ENCODE measurements around the gene TARS1. TPM values are rescaled to one million over a fixed set of nuclear protein-coding genes. Genes with fewer than 3 reads are reported as not detected.
A peak's percentile ranks its signal among the peaks of the same experiment; 100 is the strongest.

TARS1 gene
- total and polyA plus RNA-seq, 10 of the 15 experiments (the other 5 are each of a cell fraction or from before 2014, with no cell fraction given), result 163 to 350 (median 228) TPM

- peak; percentile 21 for TF ChIP-seq E4F1 (IDR thresholded peaks at IDR 0.05; ENCODE audit: borderline replicate concordance, partially characterized antibody)
- TF ChIP-seq GATAD2B (conservative IDR thresholded peaks at IDR 0.05; ENCODE audit: low read depth), result peak; percentile 14
- no peak for TF ChIP-seq ZNF217 (IDR thresholded peaks at IDR 0.05)
- no peak for TF ChIP-seq MTA2 (IDR thresholded peaks at IDR 0.05; ENCODE audit: low read depth)
- 0 out of 2 replicates have a peak, but pooled peaks have one; percentile 3 for TF ChIP-seq IRF4 (IDR thresholded peaks at IDR 0.05; ENCODE audit: low read depth, low read length)
- peak; percentile 21; the same call in 2 of the 3 replicates for TF ChIP-seq POU2F2 (IDR thresholded peaks at IDR 0.05; ENCODE audit: borderline replicate concordance, low read depth, low read length)
- peak in 1 of 2 experiments; percentile 52; a peak in 1 of 4 replicates for TF ChIP-seq ETV6 (conservative IDR thresholded peaks at IDR 0.05 in 1 of 2, IDR thresholded peaks at IDR 0.05 in 1 of 2; ENCODE audit: borderline replicate concordance in 1 of 2, low read depth in 1 of 2)
- TF ChIP-seq BCL3 (IDR thresholded peaks at IDR 0.05; ENCODE audit: borderline replicate concordance, insufficient read depth, low read depth, low read length, poor library complexity, severe bottlenecking), result no peak
- TF ChIP-seq NFIC (IDR thresholded peaks at IDR 0.05; ENCODE audit: low read depth, low read length), result 0 out of 2 replicates have a peak, but pooled peaks have one; percentile 61
- TF ChIP-seq ZNF384 (IDR thresholded peaks at IDR 0.05; ENCODE audit: borderline replicate concordance, low read depth, low read length), result no peak
- no peak for TF ChIP-seq STAT3 (IDR thresholded peaks at IDR 0.05; ENCODE audit: low read depth, low read length)
- no peak for TF ChIP-seq BRCA1 (IDR thresholded peaks at IDR 0.05; ENCODE audit: low read depth, low read length)
- TF ChIP-seq GABPA (IDR thresholded peaks at IDR 0.05; ENCODE audit: low read depth), result peak; percentile 55
- TF ChIP-seq, protein P1, sequence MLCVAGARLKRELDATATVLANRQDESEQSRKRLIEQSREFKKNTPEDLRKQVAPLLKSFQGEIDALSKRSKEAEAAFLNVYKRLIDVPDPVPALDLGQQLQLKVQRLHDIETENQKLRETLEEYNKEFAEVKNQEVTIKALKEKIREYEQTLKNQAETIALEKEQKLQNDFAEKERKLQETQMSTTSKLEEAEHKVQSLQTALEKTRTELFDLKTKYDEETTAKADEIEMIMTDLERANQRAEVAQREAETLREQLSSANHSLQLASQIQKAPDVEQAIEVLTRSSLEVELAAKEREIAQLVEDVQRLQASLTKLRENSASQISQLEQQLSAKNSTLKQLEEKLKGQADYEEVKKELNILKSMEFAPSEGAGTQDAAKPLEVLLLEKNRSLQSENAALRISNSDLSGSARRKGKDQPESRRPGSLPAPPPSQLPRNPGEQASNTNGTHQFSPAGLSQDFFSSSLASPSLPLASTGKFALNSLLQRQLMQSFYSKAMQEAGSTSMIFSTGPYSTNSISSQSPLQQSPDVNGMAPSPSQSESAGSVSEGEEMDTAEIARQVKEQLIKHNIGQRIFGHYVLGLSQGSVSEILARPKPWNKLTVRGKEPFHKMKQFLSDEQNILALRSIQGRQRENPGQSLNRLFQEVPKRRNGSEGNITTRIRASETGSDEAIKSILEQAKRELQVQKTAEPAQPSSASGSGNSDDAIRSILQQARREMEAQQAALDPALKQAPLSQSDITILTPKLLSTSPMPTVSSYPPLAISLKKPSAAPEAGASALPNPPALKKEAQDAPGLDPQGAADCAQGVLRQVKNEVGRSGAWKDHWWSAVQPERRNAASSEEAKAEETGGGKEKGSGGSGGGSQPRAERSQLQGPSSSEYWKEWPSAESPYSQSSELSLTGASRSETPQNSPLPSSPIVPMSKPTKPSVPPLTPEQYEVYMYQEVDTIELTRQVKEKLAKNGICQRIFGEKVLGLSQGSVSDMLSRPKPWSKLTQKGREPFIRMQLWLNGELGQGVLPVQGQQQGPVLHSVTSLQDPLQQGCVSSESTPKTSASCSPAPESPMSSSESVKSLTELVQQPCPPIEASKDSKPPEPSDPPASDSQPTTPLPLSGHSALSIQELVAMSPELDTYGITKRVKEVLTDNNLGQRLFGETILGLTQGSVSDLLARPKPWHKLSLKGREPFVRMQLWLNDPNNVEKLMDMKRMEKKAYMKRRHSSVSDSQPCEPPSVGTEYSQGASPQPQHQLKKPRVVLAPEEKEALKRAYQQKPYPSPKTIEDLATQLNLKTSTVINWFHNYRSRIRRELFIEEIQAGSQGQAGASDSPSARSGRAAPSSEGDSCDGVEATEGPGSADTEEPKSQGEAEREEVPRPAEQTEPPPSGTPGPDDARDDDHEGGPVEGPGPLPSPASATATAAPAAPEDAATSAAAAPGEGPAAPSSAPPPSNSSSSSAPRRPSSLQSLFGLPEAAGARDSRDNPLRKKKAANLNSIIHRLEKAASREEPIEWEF (IDR thresholded peaks at IDR 0.05; ENCODE audit: insufficient replicate concordance, low read depth, low read length), result no peak
- TF ChIP-seq BCL11A (IDR thresholded peaks at IDR 0.05; ENCODE audit: low read depth, low read length), result no peak
- peak; percentile 59; the same call in 1 of the 2 replicates for TF ChIP-seq NFYA (IDR thresholded peaks at IDR 0.05; ENCODE audit: borderline replicate concordance, low read depth, low read length)
- no peak for TF ChIP-seq RAD21 (IDR thresholded peaks at IDR 0.05; ENCODE audit: insufficient read depth, low read depth, low read length)
- peak; percentile 96 for TF ChIP-seq PML (IDR thresholded peaks at IDR 0.05; ENCODE audit: low read length)
- 0 out of 2 replicates have a peak, but pooled peaks have one; percentile 82 for TF ChIP-seq ASH2L (IDR thresholded peaks at IDR 0.05; ENCODE audit: borderline replicate concordance, low read depth)
- TF ChIP-seq CHD2 (IDR thresholded peaks at IDR 0.05; ENCODE audit: borderline replicate concordance, low read depth, low read length), result peak; percentile 82; the same call in 1 of the 2 replicates
Measured at GRCh38 chr5:33440482-33441240, at the start of gene TARS1 (continued).
